MM.1S (cell line): ENCODE measurements around the gene NRG3.

ENCODE experiments used
- DNase-seq: peaks from one replicate; pipeline ENCODE4 v3.0.0-alpha.2; 2015
- H2AFZ ChIP-seq: fragments of 300-600 bp; sonication (generic); 2 replicates; pipeline ENCODE4 v1.6.0; 2016; ENCODE audit warnings: antibody characterized with exemption, low read length
- H3F3A ChIP-seq: fragments of 300-600 bp; sonication (generic); 2 replicates; pipeline ENCODE4 v1.6.1; 2016; ENCODE audit warnings: mild to moderate bottlenecking, antibody characterized with exemption, low read length, moderate library complexity, mixed read lengths; ENCODE audit not compliant: insufficient read depth
- H3K27ac ChIP-seq: fragments of 300-600 bp; sonication (generic); 2 replicates; pipeline ENCODE4 v1.5.1; 2016; ENCODE audit warnings: mild to moderate bottlenecking, low read length
- H3K27me3 ChIP-seq: fragments of 300-600 bp; sonication (generic); replicated peaks from 2 replicates; pipeline ENCODE4 v1.6.0; 2016; ENCODE audit warnings: low read length; ENCODE audit not compliant: insufficient read depth
- H3K36me3 ChIP-seq: fragments of 300-600 bp; sonication (generic); replicated peaks from 2 replicates; pipeline ENCODE4 v1.6.1; 2016; ENCODE audit warnings: mild to moderate bottlenecking, low read length, mixed read lengths; ENCODE audit not compliant: insufficient read depth
- H3K4me1 ChIP-seq: fragments of 300-600 bp; sonication (generic); 2 replicates; pipeline ENCODE4 v1.6.1; 2016; ENCODE audit warnings: low read length, mixed read lengths
- H3K4me2 ChIP-seq: fragments of 300-600 bp; sonication (generic); 2 replicates; pipeline ENCODE4 v1.6.0; 2016; ENCODE audit warnings: low read depth, low read length
- H3K4me3 ChIP-seq: fragments of 300-600 bp; sonication (generic); 2 replicates; pipeline ENCODE4 v1.5.1; 2016; ENCODE audit warnings: low read length, mixed read lengths
- H3K79me2 ChIP-seq: fragments of 300-600 bp; sonication (generic); 2 replicates; pipeline ENCODE4 v1.6.1; 2016; ENCODE audit warnings: mixed run types, low read length, mixed read lengths
- H3K9ac ChIP-seq: fragments of 300-600 bp; sonication (generic); 2 replicates; pipeline ENCODE4 v1.6.1; 2016; ENCODE audit warnings: low read length, mixed read lengths
- H3K9me2 ChIP-seq: fragments of 300-600 bp; sonication (generic); replicated peaks from 2 replicates; pipeline ENCODE4 v1.6.1; 2016; ENCODE audit warnings: mild to moderate bottlenecking, low read length, mixed read lengths; ENCODE audit not compliant: insufficient read depth
- H3K9me3 ChIP-seq: fragments of 300-600 bp; sonication (generic); replicated peaks from 2 replicates; pipeline ENCODE4 v1.6.1; 2016; ENCODE audit warnings: mild to moderate bottlenecking, low read length, mixed read lengths; ENCODE audit not compliant: insufficient read depth
- H4K20me1 ChIP-seq: fragments of 300-600 bp; sonication (generic); 2 replicates; pipeline ENCODE4 v1.6.1; 2016; ENCODE audit warnings: mild to moderate bottlenecking, low read length, moderate library complexity, mixed read lengths; ENCODE audit not compliant: insufficient read depth
- EZH2 ChIP-seq: fragments of 300-600 bp; sonication (generic); optimal IDR thresholded peaks from 2 replicates; pipeline ENCODE3; 2017; ENCODE audit warnings: low read depth, mild to moderate bottlenecking, antibody characterized with exemption, low read length, mixed read lengths
- EZH2phosphoT487 ChIP-seq: fragments of 300-600 bp; sonication (generic); IDR thresholded peaks from 2 replicates; pipeline ENCODE4 v1.6.1; 2018; ENCODE audit warnings: antibody characterized with exemption, low read length
- TF ChIP-seq, protein P1 (sequence below): fragments of 300-600 bp; sonication (generic); IDR thresholded peaks from 2 replicates; pipeline ENCODE4 v1.5.1; 2016; ENCODE audit warnings: antibody characterized with exemption, low read length, mixed read lengths

The NRG3 gene

DNA sequence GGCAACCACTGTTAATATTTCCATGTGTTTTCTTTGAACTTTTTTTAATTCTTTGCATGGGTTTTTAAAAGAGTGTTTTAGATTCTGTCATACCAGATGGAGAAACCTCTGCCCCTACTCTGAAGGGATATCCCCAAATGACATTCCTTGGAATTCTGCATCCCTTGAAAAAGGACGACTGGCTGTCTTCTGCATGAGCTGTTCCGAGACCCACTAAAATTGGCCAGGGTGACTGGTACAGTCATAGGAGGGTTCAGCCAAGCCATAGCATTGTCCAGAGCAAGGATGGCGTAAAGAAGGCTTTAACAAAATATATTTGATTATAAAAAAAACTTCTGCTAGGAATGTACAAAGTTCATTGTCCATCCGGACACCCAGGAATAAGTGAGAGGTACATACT lies 952.9 kb downstream of the NRG3 start:
- H2AFZ ChIP-seq, result no peak overlapping the region
- no peaks in the 10 kb centered on the region for H3K36me3 ChIP-seq
- H3K4me1 ChIP-seq, result no peaks in the 10 kb centered on the region
- no peaks in the 10 kb centered on the region for H3K27me3 ChIP-seq
- H3K9ac ChIP-seq, result no peak overlapping the region
- H3K9me3 ChIP-seq, result no peaks in the 10 kb centered on the region
- TF ChIP-seq EZH2phosphoT487 (no peak), EZH2 (no peak)
- TF ChIP-seq, protein P1, sequence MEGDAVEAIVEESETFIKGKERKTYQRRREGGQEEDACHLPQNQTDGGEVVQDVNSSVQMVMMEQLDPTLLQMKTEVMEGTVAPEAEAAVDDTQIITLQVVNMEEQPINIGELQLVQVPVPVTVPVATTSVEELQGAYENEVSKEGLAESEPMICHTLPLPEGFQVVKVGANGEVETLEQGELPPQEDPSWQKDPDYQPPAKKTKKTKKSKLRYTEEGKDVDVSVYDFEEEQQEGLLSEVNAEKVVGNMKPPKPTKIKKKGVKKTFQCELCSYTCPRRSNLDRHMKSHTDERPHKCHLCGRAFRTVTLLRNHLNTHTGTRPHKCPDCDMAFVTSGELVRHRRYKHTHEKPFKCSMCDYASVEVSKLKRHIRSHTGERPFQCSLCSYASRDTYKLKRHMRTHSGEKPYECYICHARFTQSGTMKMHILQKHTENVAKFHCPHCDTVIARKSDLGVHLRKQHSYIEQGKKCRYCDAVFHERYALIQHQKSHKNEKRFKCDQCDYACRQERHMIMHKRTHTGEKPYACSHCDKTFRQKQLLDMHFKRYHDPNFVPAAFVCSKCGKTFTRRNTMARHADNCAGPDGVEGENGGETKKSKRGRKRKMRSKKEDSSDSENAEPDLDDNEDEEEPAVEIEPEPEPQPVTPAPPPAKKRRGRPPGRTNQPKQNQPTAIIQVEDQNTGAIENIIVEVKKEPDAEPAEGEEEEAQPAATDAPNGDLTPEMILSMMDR, result no peak
- no peak for DNase-seq
- no peak overlapping the region for H3K27ac ChIP-seq
- H3K79me2 ChIP-seq, result no peaks in the 10 kb centered on the region
- H4K20me1 ChIP-seq, result no peaks in the 10 kb centered on the region
- no peak overlapping the region for H3K4me2 ChIP-seq
- H3F3A ChIP-seq, result no peaks in the 10 kb centered on the region
- no peak overlapping the region for H3K4me3 ChIP-seq
- no peaks in the 10 kb centered on the region for H3K9me2 ChIP-seq

DNA sequence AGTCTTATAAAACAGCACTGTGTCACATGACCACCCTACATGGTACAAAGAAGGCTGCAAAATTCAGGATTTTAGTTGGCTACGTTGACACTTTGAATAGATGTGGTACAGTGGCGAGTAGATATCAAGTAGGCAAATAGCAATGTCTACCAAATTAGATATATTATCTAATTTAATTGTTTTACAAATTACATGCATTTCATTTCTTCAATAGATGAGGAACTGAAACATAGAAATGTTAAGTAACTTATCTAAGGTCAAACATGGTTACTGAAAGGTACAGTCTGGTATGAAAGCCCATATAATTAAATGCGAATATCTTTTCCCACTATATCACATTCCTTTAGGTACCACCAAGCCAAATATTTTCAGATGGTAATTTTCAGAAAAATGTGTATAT lies 972.2 kb downstream of the NRG3 start:
- Histone ChIP-seq H3K9me3 (no peaks in the 10 kb centered on the region), H2AFZ (no peak overlapping the region), H3K27ac (no peak overlapping the region), H3K4me1 (no peaks in the 10 kb centered on the region), H3K36me3 (no peaks in the 10 kb centered on the region), H3K27me3 (no peaks in the 10 kb centered on the region), H3F3A (no peaks in the 10 kb centered on the region), H3K9me2 (no peaks in the 10 kb centered on the region), H3K4me3 (no peak overlapping the region), H4K20me1 (no peaks in the 10 kb centered on the region), H3K4me2 (no peak overlapping the region), H3K9ac (no peak overlapping the region), H3K79me2 (no peaks in the 10 kb centered on the region)
- TF ChIP-seq, protein P1, result no peak
- TF ChIP-seq EZH2 (no peak), EZH2phosphoT487 (no peak)
- DNase-seq, result no peak

DNA sequence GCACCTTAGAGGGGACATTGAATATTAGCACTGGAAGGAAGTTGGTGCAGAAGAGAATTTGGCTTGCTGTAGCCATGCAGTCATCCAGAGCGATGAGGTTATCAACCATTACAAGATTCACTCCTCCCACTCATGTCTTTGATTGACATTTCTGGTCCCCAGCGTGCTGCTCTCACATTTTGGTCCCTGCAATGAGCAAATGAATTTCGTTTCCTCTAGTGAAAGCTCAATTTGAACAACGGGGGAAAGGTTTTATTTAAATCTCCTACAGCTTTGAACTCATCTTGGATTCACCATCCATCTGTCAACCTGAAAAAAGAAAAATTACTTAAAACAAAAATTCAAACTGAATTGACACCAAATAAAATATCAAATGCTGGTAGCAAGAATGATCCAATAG lies 975.2 kb downstream of the NRG3 start:
- Histone ChIP-seq H3K36me3 (no peaks in the 10 kb centered on the region), H3K79me2 (no peaks in the 10 kb centered on the region), H3K9me3 (no peaks in the 10 kb centered on the region), H3K4me3 (no peak overlapping the region), H3F3A (no peaks in the 10 kb centered on the region), H2AFZ (no peak overlapping the region), H3K4me2 (no peak overlapping the region), H3K27me3 (no peaks in the 10 kb centered on the region), H3K4me1 (no peaks in the 10 kb centered on the region), H3K9ac (no peak overlapping the region), H3K27ac (no peak overlapping the region), H4K20me1 (no peaks in the 10 kb centered on the region), H3K9me2 (no peaks in the 10 kb centered on the region)
- TF ChIP-seq, protein P1, result no peak
- TF ChIP-seq EZH2 (no peak), EZH2phosphoT487 (no peak)
- DNase-seq, result no peak
